H1 (cell line): Measurements from ENCODE around the gene DCTPP1. TPM values are rescaled to one million over a fixed set of nuclear protein-coding genes. Genes with fewer than 3 reads are reported as not detected.

Experiments used
- CBX5 ChIP-seq: fragments of 300-800, 300-1000 bp; sonication (generic); IDR thresholded peaks from 2 replicates; pipeline ENCODE4 v1.7.1; 2016; ENCODE audit warnings: antibody characterized with exemption, low read length, low read depth
- CREB1 ChIP-seq: IDR thresholded peaks from 2 replicates; pipeline ENCODE4 v1.6.1; 2012; ENCODE audit warnings: inconsistent platforms
- GTF2F1 ChIP-seq: IDR thresholded peaks from 2 replicates; pipeline ENCODE4 v1.6.1; 2012; ENCODE audit warnings: low read depth, low read length, improper control_type of control experiment, borderline replicate concordance
- KDM4A ChIP-seq: IDR thresholded peaks from one replicate; pipeline ENCODE4 v1.7.1; 2012; ENCODE audit warnings: low read depth, mild to moderate bottlenecking, moderate library complexity, low read length, inconsistent platforms; ENCODE audit not compliant: severe bottlenecking
- SAP30 ChIP-seq: fragments of 300-600 bp; sonication (generic); IDR thresholded peaks from 2 replicates; pipeline ENCODE4 v1.7.1; 2012; ENCODE audit warnings: low read length, moderate library complexity, mild to moderate bottlenecking, inconsistent platforms; ENCODE audit not compliant: insufficient read depth, insufficient replicate concordance
- TAF7 ChIP-seq: optimal IDR thresholded peaks from 2 replicates; pipeline ENCODE3; 2011; ENCODE audit warnings: low read depth, mild to moderate bottlenecking, inconsistent platforms, low read length, moderate library complexity, borderline replicate concordance
- TBP ChIP-seq: IDR thresholded peaks from 2 replicates; pipeline ENCODE4 v1.6.1; 2011; ENCODE audit warnings: low read depth, low read length, improper control_type of control experiment
- ZNF274 ChIP-seq: IDR thresholded peaks from 2 replicates; pipeline ENCODE4 v1.7.0; 2012; ENCODE audit warnings: low read length, borderline replicate concordance; ENCODE audit errors: extremely low read depth
- polyA plus RNA-seq, 7 experiments: library from polyadenylated mRNA; depleted of rRNA in 3 of 7; stranded (reverse) in 5 of 7; unstranded in 2 of 7; fragments of >200 nt in 5 of 7; fragments of 200-250 nt in 2 of 7; gene quantifications; 1 replicate in 5 of 7; 2 replicates in 1 of 7; 4 replicates in 1 of 7; pipeline versions ENCODE4 v1.2.1 to v1.2.3, GENCODE V29; 2011 to 2013; ENCODE audit warnings: missing spikeins in 2 of 7, mixed read lengths in 2 of 7
- total RNA-seq: library from RNA; stranded (reverse); fragmentation: NEBNext Ultra II Directional; extraction: Animal tissue kit (Norgen Biotek cat#: 25700); gene quantifications from 2 replicates; pipeline ENCODE4 v1.2.1, GENCODE V29; 2021
- TF ChIP-seq, protein P1 (sequence below): IDR thresholded peaks from 2 replicates; pipeline ENCODE4 v1.6.1; 2012; ENCODE audit warnings: inconsistent platforms
- TF ChIP-seq, protein P2 (sequence below): IDR thresholded peaks from 2 replicates; pipeline ENCODE4 v1.6.1; 2011; ENCODE audit warnings: low read length, improper control_type of control experiment

Gene DCTPP1
- total and polyA plus RNA-seq, 2 of the 8 experiments (the other 6 are each of a cell fraction or from before 2014, with no cell fraction given): 94.5 to 103 TPM

DNA sequence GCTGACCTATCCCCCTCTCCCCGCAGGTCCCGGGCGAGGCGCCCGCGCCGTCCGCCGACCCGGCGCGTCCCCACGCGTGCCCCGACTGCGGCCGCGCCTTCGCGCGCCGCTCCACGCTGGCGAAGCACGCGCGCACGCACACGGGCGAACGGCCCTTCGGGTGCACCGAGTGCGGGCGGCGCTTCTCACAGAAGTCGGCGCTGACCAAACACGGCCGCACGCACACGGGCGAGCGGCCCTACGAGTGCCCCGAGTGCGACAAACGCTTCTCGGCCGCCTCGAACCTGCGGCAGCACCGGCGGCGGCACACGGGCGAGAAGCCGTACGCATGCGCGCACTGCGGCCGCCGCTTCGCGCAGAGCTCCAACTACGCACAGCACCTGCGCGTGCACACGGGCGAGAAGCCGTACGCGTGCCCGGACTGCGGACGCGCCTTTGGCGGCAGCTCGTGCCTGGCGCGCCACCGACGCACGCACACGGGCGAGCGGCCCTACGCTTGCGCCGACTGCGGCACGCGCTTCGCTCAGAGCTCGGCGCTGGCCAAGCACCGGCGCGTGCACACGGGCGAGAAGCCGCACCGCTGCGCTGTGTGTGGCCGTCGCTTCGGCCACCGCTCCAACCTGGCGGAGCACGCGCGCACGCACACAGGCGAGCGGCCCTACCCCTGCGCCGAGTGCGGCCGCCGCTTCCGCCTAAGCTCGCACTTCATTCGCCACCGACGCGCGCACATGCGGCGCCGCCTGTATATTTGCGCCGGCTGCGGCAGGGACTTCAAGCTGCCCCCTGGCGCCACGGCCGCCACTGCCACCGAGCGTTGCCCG is 12.1 kb downstream of the DCTPP1 start (continued):
- no peak for TF ChIP-seq SAP30
- TF ChIP-seq CBX5: no peak
- TF ChIP-seq, protein P1, sequence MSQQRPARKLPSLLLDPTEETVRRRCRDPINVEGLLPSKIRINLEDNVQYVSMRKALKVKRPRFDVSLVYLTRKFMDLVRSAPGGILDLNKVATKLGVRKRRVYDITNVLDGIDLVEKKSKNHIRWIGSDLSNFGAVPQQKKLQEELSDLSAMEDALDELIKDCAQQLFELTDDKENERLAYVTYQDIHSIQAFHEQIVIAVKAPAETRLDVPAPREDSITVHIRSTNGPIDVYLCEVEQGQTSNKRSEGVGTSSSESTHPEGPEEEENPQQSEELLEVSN: peak; percentile 83
- no peak for TF ChIP-seq TAF7
- TF ChIP-seq, protein P2, sequence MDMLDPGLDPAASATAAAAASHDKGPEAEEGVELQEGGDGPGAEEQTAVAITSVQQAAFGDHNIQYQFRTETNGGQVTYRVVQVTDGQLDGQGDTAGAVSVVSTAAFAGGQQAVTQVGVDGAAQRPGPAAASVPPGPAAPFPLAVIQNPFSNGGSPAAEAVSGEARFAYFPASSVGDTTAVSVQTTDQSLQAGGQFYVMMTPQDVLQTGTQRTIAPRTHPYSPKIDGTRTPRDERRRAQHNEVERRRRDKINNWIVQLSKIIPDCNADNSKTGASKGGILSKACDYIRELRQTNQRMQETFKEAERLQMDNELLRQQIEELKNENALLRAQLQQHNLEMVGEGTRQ: no peak
- no peak for TF ChIP-seq GTF2F1
- TF ChIP-seq TBP: peak; percentile 36; the same call in 1 of the 2 replicates
- TF ChIP-seq ZNF274: no peak
- TF ChIP-seq CREB1: peak; percentile 48; the same call in 1 of the 2 replicates
- TF ChIP-seq KDM4A: peak; percentile 31
